Activated CD4-positive, alpha-beta T cell treated with anti-CD3 and anti-CD28 coated beads for 4 hours (primary cell): Measurements from ENCODE around the gene MED8.
A peak's percentile ranks its signal among the peaks of the same experiment; 100 is the strongest.

Source experiments
- DNase-seq, 2 donors: peaks; one replicate each; pipeline ENCODE4 v3.0.0-alpha.2; 2020

The MED8 gene, protein sequence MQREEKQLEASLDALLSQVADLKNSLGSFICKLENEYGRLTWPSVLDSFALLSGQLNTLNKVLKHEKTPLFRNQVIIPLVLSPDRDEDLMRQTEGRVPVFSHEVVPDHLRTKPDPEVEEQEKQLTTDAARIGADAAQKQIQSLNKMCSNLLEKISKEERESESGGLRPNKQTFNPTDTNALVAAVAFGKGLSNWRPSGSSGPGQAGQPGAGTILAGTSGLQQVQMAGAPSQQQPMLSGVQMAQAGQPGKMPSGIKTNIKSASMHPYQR

DNA sequence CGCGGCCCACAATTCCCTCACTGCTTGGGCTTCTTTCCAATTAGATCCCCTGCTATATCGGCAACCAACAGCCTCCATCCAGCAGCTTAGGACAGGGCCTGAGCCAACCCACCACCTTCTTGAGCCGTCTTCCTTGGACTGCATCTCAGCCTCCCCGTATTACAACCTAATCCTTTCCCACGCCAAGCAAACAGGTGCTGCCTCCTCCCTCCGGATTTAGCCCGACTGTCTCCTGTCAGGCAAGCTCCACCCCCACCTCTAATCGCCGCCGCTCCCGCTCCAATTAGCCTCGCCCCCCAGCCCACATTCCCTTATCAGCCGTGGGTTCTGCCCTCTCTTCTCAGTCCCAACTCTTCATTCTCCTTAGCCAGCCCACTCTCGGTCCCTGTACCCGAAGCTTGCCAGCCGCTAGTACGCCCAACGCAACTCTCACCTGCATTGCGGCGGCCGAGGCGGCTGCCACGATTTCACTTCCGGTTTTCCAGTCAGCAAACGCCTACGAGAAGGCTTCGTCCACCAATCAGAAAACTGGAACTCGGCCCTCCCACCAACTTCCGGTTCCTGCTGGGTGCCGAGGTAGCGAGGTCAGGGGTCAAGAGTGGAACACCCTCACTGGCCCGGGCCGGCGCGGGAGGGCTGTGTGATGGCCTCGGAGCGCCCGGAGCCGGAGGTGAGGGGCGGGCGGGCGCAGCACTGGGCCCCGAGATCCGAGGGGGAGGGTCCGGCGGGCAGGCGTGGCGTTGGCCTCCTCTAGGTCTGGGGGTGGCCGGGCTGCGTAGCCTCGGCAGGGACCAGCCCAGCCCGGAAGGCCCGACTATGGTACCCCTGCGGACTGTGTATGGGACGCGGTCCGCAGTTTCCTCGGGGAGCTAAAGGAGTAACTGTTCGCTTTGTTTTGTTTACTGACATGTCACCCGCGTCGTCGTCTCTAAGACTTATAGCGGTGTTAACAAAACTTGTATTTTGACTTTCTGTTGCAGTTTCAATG is at the start of gene MED8, which contains the start of gene SZT2:
TSS of gene MED8 (minus strand) at position 475 of the 988 bp plus-strand sequence. CDS start at position 439, 36 bp downstream.
TSS of gene SZT2 (plus strand) at position 574 of the 988 bp plus-strand sequence. CDS start at position 644, 70 bp downstream.
- peak; percentile 89 to 93 for DNase-seq

DNA sequence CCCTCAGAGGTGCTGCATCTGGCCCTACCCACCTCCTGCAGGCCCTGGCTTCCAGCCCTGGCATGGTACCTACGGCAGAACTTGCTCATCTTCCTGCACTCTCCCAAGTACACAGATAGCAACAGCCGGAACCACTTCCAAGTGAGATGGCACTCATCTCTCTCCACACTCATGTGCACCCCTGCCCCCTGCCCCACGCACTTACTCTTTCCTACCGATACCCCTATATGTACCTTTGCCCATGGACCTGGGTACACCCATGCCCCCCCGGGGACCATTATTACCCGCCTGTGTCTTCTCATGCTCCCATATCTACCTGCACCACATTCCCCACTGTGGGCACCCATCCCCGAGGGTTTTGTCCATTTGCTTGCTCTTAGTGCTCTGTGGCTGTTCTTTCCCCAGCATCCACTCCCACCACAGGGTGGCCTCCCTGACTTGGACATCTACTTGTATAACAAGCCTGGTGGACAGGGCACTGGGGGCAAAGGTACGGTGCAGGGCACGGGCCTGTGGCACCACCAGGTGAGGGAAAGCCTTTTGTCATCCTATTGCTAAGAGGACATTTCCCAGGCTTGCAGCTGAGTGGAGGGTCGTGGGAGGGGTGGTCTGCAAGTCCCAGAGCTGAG is 49.5 kb upstream of the MED8 start:
- no peak for DNase-seq

DNA sequence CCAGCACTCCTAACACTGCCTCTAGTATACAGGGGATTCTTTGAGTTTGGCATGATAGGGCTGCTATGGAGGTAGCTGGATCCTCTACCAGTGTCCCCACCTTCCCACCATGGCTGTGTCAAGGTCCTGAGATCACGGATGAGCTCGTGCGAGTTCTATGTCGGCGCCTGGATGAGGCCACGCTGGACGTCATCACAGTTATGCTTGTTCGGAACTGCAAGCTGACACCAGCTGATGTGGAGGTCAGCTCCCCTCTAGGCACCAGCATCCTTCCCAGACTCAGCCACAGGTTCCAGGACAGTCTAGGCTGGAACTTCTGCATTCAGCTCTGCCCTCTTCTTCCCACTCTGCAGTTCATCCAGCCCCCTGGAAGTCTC is 49.0 kb upstream of the MED8 start:
- no peak for DNase-seq

DNA sequence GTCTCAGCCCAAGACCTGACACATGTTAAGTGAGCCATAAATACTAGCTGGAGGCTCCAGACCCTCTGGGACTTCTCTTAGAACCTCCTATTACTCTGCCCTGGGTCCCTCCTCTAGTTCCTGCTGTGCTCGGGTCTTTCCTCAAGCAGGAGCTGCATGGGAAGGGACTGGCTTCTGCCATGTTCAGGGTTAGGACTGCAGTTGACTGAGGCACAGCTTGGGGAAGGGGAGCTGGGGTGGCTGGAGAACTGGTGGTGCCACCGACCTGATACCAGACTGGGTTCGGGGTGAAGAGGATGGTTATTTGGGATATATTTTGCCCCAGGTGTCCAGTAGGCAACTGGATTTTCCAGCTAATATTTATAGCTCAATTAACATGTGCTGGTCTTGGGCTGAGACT is 48.4 kb upstream of the MED8 start:
- DNase-seq = no peak

DNA sequence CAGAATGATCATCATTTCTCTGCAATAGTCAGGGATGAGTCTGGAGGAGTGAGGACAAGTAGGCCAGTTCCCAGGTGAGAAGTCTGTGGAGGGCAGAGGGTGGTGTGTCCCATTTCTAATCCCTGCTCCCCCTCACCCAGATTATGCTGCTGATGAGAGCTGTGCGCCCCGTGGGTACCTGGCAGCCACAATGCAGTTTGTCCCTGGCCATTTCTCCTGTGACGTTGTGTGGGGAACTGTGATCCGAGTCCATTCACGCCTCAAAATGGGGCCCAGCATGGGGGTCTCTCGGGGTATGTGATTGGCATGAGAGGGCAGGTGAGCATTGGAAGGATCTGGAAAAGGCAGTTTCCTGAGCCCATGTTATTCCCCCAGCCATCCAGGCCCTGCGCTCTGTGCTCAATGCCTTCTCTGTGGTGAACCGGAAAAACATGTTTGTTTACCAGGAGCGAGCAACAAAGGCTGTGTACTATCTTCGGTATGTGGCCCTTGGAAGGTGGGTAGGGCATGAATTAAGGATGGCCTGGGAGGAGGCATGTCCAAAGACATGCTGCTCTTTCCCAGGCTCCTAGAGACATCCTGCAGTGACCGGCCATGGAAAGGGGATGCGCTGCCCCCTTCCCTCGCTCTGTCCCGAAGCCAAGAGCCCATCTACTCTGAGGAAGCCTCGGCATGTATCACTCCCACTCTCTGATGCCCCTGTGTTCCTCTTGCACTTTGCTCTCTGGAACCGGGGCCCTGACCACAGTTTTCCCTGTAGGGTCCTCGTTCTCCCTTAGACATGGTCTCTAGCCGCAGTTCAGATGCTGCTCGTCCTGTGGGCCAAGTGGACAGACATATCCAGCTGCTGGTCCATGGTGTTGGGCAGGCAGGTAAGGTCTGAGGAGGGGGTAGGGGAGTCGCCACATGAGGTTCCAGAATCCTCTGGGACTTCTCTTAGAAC is 47.7 kb upstream of the MED8 start:
- DNase-seq = no peak

DNA sequence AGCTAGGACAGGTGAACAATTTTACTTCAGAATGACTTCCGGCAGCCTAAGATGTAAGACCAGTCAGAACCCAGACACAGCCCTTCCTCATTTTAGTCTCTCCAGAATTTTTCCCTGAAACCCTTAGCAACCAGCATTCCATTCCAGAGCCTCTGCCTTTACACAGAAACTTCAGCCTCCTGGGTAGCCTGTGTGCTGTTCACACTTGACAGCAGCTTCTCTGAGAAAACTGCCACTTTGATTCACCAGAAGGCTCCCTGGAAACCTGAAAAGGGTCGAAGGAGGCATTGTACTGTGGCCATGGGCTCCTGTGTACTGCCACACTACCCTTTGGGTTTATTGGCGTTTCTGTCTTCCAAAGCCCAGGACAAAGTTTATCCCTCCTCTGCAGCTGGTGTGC is 46.8 kb upstream of the MED8 start:
- no peak for DNase-seq

DNA sequence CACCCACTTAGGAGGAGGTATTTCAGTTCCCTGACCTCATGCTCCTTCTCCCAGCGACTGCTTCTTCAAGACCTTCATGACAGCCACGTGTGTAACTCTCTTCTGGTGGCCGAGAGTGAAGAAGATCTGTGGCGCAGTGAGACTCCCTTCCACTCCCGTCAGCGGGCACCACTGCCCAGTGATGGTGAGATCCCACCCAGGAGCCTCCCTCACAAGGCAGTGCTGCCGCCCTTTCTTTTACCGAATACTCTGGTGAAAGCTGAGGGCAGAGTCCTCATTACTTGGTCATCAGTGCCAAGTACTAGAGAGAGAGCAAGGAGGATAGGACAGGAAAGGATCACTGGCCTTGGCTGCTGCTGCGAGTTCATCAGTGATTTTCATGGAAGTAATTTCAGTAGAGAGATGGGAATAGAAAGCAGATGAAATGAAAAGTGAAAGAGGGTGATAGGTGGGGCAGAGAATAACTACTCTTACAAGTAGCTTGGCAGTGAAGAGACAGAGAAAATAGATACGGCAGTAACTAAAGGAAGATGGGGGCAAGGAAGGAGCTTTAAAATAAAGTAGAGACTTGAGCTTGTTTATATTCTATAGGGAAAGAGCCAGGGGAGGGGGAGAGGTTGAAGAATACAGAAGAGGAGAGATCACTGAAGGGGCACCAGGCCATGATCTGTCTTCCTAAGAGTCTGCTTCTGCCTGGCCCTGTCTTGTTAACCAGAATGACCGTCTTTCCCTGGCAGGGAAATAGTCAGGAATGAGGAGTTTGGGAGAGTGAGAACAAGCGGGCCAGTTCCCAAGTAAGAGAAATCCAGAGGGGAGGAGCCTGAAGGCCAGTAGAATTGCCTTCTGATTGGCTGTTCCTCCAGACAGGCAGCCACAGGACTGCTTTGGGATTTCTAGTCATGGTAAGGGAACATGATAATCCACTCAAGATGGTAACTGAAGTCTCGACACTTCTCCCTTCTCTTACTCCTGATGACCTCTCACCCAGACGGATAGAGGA is 45.8 kb upstream of the MED8 start:
- DNase-seq = no peak

DNA sequence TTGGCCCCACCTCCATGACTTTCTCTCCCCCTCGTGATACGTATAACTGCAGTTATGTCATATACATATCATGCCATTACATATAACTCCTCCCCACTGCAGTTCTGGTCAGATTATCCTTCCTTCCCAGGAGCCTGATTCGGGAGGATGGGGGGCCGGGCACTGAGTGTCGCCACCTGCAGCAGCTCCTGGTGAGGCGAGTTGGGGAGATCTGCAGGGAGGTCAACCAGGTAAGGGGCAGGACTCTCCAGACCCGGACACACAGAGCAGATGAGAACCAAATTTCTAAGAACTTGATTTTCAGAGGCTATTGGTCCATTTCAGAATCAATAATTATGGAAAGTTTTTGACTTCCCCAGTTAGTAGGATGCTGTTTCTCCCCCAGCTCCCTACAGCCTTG is 44.7 kb upstream of the MED8 start:
- no peak for DNase-seq

DNA sequence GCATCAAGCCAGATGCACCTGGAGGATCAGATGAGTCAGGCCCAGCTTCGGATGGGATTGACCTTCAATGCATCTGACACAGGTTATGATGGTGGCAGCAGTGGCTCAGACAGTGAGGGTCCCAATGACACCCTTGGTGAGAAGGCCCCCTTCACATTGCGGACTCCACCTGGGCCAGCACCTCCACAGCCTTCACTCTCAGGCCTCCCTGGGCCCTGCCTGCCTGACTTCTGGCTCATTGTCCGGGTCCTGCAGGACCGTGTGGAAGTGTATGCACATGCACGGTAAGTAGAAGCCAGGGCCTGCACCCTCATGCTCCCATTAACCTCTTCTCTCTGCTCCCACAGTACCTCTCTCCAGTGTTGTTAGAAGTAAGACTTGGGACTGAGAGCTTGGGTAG is 43.3 kb upstream of the MED8 start:
- DNase-seq = no peak

DNA sequence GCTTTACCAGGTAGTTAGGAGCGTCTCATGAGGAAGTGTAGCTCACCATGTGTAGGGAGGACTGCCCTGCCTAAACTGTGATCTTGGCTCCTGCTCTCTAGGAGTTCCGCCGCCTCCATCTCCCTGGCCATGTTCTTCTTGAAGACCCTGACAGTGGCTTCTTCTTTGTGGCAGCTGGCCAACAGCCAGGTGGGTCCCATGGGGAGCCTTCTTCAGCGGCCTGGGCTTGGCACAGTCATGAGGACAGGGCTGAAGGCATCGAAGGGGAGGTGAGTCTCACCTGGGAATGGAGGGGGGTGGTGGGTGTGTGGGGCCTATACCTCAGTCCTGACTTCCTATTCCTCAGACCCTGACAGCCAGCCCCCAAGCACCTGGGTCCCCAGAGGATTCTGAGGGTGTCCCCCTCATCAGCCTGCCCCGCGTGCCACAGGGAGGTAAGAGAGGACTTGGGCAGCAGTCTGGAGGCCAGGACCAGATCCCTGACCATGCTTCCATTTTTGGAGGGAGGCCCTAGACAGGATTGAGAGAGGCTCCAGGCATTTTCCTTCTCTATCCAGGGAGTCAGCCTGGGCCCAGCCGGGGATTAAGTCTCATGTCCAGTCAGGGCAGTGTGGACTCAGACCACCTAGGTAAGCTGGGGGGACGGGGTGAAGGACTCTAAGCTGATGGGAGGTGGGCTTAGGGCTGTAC is 42.7 kb upstream of the MED8 start:
- no peak for DNase-seq

DNA sequence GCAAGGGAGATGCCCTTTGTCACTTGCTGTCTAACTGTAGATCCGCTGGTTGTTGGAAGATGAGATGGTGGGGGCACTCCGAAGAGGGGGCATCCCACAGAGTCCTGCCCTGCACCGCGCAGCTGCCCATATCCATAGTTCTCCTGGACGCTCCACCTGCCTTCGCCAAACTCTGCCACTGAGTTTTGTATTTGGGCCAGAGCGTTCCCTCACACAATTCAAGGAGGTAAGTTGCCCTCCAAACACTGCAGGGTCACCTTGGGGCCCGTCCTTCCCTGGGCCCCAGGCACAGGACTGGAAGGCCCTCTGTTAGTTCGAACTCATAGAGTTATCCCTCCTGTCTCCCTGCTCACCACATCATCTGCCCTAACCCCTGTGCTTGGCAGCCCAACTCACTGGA is 42.1 kb upstream of the MED8 start:
- no peak for DNase-seq

DNA sequence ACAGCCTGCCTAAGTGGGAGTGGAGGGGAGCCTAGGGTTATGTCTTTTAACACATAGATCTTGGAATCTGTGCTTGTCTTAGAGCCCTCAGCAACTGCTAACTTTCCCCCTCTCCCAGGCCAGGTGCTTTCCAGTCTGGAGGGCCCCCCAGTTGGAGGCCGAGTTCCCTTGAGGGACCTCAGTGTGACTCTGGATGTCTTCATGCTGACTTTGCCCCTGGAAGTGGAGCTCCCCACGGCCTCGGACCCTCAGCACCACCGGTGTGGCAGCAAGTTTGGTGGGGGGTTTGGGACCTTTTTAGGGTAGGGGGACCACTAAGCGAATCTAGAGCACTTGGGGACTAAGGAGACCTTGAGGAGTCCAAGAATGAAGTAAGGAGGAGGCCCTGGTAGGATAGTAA is 41.2 kb upstream of the MED8 start:
- no peak for DNase-seq

DNA sequence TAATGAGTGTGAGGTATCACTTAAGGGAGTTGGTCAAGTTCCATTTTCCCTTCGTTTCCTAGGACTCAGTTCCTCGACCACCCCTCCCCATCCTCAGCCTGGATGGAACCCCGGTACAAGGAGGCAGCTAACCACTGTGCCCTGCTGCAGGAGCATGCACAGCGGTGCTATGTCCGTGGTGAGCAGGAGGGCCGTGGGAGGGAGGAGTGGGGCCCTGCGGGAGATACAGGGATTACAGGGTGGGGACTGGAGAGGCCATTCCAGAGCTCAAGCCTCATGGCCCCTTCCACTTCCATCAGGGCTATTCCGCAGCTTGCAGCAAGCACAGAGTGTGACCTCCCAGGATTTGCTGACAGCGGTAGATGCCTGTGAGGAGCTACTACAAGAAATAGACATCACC is 38.3 kb upstream of the MED8 start:
- DNase-seq = no peak

DNA sequence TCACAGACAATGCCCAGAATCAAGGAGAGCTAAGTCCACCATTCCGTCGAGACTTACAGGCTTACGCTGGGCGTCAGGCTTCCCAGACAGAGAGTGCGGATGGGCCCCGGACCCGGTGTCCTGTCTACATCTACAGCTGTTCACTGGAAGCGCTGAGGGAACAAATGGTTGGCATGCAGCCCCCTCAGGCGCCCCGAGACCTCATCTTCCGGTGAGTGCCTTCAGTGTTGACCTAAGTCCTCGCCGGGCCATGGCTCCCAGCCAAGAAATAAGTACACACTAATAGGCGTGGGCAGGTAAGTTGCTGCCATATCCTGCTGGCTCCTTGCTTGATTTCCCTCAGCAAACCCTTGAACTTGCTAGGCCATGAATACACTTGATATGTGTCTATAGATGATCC is 37.9 kb upstream of the MED8 start:
- DNase-seq = no peak

DNA sequence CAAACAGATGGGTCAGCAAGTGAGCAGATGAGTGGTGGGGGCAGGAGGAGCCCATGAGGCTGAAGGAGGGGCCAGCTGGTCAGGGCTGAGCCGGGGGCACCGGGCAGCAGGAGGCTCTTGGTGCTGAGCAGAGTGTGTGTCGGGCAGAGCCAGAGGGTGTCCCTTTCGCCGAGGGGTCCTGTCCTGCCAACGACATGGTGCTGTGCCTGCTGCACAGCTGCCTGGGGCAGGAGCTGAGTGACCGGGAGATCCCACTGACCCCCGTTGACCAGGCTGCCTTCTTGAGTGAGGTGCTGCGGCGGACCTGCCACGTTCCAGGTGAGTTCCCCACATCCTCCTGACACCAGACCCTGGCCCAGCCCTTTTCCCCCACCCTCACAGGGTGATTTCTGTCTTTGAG is 36.6 kb upstream of the MED8 start:
- no peak for DNase-seq

DNA sequence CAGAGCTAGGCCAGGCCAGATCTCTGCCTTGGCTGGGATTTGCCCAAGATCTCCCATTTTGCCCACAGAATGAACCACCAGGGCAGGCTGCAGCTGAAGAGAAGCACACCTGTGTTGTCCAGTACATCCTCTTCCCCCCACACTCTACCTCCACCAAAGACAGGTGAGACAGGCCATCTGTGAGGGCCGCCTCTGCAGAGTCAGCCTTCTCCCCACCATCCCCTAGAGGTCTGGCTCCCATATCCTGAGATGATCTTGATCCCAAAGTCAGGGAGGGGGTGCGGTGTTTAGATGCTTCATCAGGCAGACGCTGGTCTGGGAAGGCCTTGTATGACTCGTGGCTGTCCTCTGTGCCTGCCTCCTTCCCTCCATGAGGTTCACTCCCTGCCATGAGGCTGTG is 35.4 kb upstream of the MED8 start:
- DNase-seq = no peak

DNA sequence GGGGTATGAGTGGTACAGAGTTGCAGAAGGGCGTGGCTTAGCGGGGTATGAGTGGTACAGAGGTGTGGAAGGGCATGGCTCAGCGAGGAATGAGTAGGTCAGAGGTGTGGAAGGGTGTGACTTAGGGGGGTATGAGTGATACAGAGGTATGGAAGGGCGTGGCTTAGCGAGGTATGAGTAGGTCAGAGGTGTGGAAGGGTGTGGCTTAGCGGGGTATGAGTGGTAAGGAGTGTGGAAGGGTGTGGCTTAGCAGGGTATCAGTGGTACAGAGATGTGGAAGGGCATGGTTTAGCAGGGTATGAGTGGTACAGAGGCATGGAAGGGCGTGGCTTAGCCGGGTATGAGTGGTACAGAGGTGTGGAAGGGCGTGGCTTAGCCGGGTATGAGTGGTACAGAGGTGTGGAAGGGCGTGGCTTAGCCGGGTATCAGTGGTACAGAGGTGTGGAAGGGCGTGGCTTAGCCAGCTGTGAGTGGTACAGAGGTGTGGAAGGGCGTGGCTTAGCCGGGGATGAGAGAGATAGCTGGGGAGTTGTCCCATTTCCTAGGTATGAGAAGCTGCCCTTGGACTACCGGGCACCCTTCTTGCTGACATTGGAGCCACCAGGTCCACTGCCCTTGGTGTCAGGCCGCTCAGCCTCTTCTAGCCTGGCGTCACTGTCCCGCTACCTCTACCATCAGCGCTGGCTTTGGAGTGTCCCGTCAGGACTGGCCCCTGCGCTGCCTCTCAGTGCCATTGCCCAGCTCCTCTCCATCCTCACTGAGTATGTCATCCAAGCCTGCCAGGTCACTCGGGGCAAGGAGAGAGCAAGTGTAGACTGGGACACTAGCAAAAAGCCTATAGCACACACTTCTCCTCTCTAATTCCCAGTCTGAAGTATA is 34.3 kb upstream of the MED8 start:
- DNase-seq = no peak

DNA sequence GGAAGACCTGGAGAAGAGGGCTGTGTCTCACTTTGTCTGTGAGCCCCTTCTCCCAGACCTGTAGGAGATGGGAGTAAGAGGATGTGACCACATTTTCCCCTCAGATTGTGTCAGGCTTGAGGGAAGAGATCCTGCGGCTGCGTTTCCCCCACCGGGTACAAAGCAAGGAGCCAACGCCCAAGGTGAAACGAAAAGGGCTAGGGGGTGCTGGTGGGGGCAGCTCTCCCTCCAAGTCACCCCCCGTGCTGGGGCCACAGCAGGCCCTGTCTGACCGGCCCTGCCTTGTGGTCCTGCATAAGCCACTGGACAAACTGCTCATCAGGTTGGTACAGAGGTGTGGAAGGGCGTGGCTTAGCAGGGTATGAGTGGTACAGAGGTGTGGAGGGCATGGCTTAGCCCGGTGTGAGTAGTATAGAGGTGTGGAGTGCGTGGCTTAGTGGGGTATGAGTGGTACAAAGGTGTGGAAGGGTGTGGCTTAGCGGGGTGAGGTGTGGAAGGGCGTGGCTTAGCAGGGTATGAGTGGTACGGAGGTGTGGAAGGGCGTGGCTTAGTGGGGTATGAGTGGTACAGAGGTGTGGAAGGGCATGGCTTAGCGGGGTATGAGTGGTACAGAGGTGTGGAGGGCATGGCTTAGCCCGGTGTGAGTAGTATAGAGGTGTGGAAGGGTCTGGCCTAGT is 33.5 kb upstream of the MED8 start:
- no peak for DNase-seq
